ENCODE results near the gene MORC1. TPM values are rescaled to one million over a fixed set of nuclear protein-coding genes. Genes with fewer than 3 reads are reported as not detected.
"Not testable (repeated sequence)": the region's sequence is repeated elsewhere in the genome, so short reads cannot be mapped to it uniquely, and the experiment has no call there.

Gene MORC1
- total RNA-seq, 1 experiment from 2014 or later, result not detected

GRCh38 chr3:109098079-109098644 is 19.8 kb downstream of the MORC1 start:
- no peak for DNase-seq (ENCODE audit: low read depth)

GRCh38 chr3:109095166-109095565 is 22.8 kb downstream of the MORC1 start:
- no peak for DNase-seq (ENCODE audit: low read depth)

DNA sequence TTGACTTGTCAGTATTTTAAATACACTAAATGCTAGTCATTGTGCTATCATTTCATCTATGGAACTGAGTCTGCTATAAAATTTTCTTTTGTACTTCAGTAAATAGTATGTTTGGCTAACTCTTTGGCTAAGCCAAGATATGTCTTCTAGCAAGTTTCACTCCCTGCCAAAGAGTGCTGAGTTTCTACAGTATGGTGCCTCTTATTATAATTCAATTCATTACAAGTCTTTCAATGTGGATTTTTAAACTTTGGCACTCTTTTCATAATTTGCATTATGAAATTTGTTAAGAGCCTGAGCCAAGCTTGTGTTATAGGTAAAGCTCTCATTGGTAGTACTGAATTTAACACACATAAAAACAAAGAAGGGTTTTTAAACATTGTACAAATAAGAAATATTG is 24.4 kb downstream of the MORC1 start:
- DNase-seq (ENCODE audit: low read depth), result no peak

- no peak for DNase-seq (ENCODE audit: low read depth)
Measured at GRCh38 chr3:109091846-109092245, 26.1 kb downstream of the MORC1 start.

GRCh38 chr3:109089265-109089664 is 28.7 kb downstream of the MORC1 start:
- no peak for DNase-seq (ENCODE audit: low read depth)

DNA sequence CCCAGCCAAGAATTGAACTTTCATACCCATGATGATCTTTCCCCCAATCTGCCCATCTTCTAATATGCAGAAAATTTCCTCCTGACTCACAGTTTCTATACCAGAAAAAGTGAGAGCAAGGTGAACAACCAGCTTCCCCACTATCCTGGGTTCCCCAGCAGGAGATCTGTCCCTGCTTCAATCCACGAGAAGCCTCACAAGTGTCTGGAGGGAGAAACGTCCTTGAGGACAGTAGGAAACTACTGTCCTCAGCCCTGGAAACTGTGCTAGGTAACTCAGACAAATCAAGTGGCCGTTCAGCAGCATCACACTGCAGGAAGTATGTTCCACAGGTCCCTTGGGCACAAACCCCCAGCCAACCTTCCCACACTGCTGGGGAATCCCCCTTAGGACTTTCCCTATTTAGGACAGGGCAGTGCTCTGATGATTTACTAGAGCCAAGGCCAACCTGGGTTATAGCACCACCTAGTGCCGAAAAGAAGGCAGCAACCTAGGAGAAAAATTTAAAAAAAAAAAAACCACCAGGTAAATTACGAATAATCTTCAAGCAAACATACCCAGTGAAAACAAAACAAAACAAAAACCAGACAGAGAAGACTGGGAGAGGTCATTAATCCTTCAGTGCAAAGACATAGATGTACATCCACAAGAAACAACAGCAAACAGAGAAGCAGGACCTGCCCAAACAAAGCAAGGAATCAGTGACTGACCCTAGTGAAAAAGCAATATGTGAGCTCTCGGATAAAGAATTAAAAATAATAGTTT is 36.0 kb downstream of the MORC1 start:
- peak; percentile 26 for DNase-seq (ENCODE audit: low read depth)

GRCh38 chr3:109080090-109080489 is 37.8 kb downstream of the MORC1 start:
- DNase-seq (ENCODE audit: low read depth), result not testable (repeated sequence)

- no peak for DNase-seq (ENCODE audit: low read depth)
Measured at GRCh38 chr3:109073116-109073515, 44.8 kb downstream of the MORC1 start.

- no peak for DNase-seq (ENCODE audit: low read depth)
Measured at GRCh38 chr3:109072194-109072593, 45.7 kb downstream of the MORC1 start.

DNA sequence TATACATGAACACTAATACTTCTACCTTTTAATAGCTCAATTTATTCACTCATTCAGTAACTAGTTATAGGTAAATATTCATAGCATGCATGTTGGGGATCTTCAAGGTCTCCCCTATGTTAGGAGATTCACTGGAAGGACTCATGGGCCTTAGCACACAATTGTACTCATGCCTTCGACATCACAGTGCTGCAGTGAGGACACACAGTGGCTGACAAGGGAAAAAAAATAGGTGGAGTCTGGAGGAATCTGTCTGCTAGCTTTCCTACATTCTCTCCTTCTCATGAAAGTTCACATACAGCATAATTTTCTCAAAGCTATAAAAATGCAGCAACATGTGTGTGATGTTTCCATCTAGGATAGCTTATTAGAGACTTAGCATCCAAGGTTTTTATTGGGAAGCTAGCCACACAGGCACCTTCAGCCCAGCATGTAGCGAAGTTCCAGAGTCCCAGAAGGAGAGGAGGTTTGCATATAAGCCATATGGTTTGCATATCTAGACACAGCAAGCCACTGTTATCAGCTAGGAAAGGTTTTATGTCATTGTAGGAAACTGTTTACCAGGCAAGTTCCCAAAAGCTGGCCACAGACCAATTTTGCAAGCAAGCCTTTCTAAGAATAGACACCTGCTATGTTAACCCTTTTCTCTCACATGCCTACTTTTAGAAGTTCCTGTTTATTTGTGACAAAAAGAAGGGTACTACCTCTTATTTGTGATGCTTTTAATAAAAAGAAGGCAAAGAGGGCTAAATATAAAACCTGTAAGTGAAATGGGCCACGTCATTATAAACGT is 46.4 kb downstream of the MORC1 start:
- no peak for DNase-seq (ENCODE audit: low read depth)

DNA sequence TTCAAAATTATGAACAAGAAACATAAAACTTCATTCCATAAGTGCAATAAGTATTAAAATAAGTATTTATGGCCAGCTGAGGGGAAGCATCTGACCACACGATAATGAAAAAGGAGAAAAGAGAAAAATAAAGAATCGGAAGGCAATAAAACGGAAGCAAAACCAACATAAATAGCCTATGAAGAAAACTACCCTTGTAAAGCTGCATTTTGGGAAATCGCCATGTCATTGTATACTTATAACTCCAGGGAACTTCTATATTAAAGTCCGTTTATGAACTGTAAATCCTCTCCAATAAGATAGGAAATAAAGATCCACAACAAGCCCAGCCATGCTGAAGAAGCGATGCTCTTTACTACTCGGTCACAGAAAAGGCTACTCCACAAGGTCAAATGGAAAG is 47.7 kb downstream of the MORC1 start:
- DNase-seq (ENCODE audit: low read depth), result no peak

DNA sequence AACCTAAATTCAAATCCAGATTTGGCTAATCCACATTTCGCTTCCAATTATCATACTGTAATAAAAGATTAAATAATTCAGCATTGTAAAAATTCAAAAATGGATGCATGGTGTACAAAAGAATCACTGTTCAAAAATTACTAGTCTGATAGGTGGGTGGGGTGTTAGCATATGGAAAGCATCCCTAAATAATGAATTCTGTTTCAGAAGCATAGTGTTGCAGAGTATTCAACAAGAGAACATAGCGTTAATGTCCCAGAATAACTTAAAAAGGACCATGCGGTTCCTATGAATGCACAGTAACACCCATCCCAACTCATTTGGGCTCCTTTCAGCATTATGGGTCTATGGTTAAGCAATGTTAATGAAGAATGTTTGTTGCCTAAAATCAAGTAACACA is 51.1 kb downstream of the MORC1 start:
- no peak for DNase-seq (ENCODE audit: low read depth)

- no peak for DNase-seq (ENCODE audit: low read depth)
Measured at GRCh38 chr3:109059264-109059663, 58.7 kb downstream of the MORC1 start.

DNA sequence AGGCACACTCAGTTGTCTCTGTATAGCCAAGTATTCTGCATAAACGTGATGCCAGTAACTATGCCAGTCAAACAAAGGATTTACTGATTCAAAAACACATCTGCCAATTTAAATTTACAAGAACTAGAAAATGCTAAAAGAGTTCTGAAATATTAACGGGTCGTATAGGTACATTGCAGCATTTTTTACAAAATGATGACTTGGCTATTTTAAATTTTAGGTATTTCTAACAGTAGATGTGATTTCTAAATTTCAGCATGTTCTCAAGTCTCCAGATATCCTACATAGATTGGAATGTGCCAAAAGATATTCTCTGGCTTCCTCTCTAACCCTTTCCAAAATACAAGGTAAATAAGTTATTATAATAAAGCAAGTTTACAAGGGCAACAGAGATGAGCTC is 60.3 kb downstream of the MORC1 start:
- no peak for DNase-seq (ENCODE audit: low read depth)

DNA sequence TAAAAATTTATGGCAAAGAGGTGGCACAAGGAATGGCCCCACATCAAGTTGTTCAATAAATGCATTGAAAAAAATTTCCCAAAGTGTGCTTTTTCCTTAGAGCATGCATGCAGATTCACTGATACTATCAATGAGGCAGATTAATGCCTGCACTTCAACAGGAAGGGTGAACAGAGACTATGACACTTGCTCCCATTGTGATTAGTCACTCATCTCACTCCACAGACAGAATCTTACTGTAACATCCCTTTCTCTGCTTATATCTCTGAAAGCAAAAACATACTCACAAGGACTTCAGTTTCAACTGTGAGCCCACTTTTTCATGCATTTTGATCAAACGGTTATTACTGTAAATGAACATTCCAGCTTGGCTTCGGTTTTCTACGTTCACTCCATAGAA is 60.9 kb downstream of the MORC1 start:
- DNase-seq (ENCODE audit: low read depth), result no peak

DNA sequence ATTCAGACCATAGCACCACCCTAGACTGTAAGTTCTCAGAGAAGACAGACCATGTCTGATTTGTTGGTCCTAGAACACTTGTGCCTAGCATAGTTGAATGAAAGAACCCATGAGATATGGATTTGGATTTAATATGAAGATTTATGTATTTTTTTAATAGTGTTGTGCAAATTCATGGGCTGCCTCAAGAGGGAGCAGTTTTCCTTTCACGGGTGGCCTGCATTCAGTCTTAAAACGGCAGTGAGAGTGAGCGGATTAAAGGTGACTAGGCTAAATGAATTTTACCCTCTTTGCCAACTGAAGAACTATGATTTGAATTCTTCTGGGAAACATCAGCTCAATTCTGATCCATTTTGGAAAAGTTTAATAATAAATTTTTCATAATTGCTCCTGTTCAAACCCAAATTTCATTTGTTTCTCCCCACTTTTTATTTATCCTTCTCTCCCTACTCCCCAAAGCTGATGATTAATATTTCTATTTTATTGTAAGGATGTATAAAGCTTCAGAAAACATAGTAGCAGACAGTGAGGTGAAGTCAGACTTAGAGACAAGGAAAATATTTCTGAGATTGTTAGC is 67.3 kb downstream of the MORC1 start:
- peak; percentile 2 for DNase-seq (ENCODE audit: low read depth)

- DNase-seq (ENCODE audit: low read depth), result no peak
Measured at GRCh38 chr3:109047366-109047765, 70.6 kb downstream of the MORC1 start.

DNA sequence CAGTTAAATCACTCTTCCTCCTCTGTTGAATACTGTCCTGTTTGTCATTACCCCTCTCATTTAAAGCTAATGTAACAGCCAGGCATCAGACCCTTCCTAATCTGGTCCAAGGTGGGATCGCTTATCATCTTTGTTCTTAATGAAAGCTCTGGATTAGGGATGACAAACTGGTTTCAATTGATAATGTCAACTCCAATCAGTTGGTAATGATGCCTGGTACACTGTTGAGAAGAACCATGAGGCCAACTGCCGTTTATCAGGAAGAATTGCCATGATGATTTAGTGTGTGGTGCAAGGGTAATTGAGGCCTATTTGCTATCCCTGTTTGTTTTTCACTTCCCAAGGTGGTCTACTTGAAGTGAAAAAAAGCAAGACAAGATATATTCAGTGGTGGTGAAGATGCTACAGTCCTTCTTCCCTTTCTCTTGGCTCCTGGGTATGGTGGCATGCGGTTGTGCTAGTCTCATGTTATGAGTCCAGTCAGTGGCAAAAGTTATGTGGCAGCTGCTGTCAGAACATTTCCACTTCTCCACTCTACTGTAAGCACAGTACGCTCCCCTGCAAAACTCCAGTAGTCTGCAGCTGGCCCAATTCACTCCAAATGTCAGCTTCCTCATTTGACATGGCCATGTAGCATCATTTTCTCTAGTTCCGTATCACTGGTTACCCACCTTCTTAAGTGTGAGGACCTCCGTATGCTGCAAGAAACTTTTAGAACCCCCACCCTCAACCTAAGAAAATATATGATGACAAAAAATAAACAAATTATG is 72.5 kb downstream of the MORC1 start:
- no peak for DNase-seq (ENCODE audit: low read depth)

GRCh38 chr3:109035082-109035481 is 82.9 kb downstream of the MORC1 start:
- no peak for DNase-seq (ENCODE audit: low read depth)

GRCh38 chr3:109033000-109033660 is 84.8 kb downstream of the MORC1 start:
- no peak for DNase-seq (ENCODE audit: low read depth)

DNA sequence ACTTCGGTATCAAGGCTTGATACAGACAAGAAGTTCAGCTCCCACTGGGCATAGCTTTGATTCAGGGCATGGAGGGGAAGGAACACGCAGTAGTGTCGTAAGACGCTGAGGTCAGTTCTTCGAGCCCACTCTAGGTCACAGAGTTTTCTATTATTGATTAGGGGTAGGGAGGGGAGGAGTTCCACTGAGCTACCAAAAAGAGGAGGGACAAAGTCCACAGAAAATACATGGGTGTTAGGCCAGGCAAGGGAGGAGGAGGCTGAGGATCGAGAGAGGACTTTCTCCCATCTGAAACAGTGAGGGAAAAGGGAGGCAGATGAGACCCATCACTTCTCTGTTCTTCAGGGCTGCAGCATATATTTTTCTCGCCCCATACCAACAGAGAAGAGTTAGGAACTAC is 89.2 kb downstream of the MORC1 start:
- no peak for DNase-seq (ENCODE audit: low read depth)

Data from Daoy (cell line).